ENCODE data around the gene RASA4B.
"Not testable (repeated sequence)": the region's sequence is repeated elsewhere in the genome, so short reads cannot be mapped to it uniquely, and the experiment has no call there.

- TF ChIP-seq, protein P1, sequence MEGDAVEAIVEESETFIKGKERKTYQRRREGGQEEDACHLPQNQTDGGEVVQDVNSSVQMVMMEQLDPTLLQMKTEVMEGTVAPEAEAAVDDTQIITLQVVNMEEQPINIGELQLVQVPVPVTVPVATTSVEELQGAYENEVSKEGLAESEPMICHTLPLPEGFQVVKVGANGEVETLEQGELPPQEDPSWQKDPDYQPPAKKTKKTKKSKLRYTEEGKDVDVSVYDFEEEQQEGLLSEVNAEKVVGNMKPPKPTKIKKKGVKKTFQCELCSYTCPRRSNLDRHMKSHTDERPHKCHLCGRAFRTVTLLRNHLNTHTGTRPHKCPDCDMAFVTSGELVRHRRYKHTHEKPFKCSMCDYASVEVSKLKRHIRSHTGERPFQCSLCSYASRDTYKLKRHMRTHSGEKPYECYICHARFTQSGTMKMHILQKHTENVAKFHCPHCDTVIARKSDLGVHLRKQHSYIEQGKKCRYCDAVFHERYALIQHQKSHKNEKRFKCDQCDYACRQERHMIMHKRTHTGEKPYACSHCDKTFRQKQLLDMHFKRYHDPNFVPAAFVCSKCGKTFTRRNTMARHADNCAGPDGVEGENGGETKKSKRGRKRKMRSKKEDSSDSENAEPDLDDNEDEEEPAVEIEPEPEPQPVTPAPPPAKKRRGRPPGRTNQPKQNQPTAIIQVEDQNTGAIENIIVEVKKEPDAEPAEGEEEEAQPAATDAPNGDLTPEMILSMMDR (IDR thresholded peaks at IDR 0.05; ENCODE audit: low read length), result not testable (repeated sequence)
- TF ChIP-seq EZH2 (IDR thresholded peaks at IDR 0.05; ENCODE audit: borderline replicate concordance, low read length), result not testable (repeated sequence)
Measured at GRCh38 chr7:102512642-102513221, 4.8 kb downstream of the RASA4B start.
